PC-9 (cell line): ENCODE measurements around the gene STRADA.

Experiments used
- EZH2 ChIP-seq: fragments of 200-600 bp; sonication (generic); IDR thresholded peaks from 2 replicates; pipeline ENCODE4 v1.8.0; 2017; ENCODE audit warnings: antibody characterized with exemption, low read depth
- TF ChIP-seq, protein P1 (sequence below): fragments of 200-600 bp; sonication (generic); conservative IDR thresholded peaks from 2 replicates; pipeline ENCODE4 v1.6.1; 2017; ENCODE audit warnings: mixed run types, antibody characterized with exemption, mild to moderate bottlenecking, moderate library complexity

DNA sequence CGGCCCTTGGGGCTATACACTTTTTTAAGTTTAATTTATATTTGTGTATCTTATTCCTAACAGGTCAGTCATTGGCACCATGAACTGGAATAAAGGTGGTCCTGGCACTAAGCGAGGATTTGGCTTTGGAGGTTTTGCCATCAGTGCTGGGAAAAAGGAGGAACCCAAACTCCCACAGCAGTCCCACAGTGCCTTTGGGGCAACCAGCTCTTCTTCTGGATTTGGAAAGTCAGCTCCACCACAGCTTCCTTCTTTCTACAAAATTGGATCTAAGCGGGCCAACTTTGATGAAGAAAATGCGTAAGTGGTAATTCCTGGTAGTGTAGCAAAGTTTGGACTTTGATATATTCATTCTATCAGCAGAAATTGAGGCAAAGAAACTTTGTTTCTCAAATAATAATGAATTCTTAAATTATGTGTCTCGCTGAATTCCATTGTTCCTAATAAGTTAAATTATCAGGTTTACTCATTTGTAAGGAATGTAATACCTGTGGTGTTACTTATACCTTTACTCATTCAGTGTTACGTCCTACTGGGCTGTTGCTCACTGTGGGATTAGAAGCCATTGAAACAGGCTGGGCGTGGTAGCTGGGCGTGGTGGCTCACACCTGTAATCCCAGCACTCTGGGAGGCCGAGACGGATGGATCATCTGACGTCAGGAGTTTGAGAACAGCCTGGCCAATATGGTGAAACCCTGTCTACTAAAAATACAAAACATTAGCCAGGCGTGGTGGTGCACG lies 45.5 kb upstream of the STRADA start:
- TF ChIP-seq, protein P1, sequence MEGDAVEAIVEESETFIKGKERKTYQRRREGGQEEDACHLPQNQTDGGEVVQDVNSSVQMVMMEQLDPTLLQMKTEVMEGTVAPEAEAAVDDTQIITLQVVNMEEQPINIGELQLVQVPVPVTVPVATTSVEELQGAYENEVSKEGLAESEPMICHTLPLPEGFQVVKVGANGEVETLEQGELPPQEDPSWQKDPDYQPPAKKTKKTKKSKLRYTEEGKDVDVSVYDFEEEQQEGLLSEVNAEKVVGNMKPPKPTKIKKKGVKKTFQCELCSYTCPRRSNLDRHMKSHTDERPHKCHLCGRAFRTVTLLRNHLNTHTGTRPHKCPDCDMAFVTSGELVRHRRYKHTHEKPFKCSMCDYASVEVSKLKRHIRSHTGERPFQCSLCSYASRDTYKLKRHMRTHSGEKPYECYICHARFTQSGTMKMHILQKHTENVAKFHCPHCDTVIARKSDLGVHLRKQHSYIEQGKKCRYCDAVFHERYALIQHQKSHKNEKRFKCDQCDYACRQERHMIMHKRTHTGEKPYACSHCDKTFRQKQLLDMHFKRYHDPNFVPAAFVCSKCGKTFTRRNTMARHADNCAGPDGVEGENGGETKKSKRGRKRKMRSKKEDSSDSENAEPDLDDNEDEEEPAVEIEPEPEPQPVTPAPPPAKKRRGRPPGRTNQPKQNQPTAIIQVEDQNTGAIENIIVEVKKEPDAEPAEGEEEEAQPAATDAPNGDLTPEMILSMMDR = no peak
- no peak for TF ChIP-seq EZH2
